Stimulated activated CD4-positive, alpha-beta T cell treated with anti-CD3 and anti-CD28 coated beads, Interleukin-12 subunit alpha, Interleukin-12 subunit beta, amount 100 ng/mL, for 48 hours (primary cell): ENCODE results near the gene BLOC1S1.

Source experiments
- DNase-seq, 3 donors: peaks; one replicate each; pipeline ENCODE4 v3.0.0-alpha.2; 2020; ENCODE audit warnings: low read depth in 2 of 3, low spot score in 1 of 3

BLOC1S1 gene

GRCh38 chr12:55726971-55727370 is 11.1 kb downstream of the BLOC1S1 start:
- DNase-seq, result no peak

- DNase-seq, result no peak
Measured at GRCh38 chr12:55727643-55728185, 11.9 kb downstream of the BLOC1S1 start.

DNA sequence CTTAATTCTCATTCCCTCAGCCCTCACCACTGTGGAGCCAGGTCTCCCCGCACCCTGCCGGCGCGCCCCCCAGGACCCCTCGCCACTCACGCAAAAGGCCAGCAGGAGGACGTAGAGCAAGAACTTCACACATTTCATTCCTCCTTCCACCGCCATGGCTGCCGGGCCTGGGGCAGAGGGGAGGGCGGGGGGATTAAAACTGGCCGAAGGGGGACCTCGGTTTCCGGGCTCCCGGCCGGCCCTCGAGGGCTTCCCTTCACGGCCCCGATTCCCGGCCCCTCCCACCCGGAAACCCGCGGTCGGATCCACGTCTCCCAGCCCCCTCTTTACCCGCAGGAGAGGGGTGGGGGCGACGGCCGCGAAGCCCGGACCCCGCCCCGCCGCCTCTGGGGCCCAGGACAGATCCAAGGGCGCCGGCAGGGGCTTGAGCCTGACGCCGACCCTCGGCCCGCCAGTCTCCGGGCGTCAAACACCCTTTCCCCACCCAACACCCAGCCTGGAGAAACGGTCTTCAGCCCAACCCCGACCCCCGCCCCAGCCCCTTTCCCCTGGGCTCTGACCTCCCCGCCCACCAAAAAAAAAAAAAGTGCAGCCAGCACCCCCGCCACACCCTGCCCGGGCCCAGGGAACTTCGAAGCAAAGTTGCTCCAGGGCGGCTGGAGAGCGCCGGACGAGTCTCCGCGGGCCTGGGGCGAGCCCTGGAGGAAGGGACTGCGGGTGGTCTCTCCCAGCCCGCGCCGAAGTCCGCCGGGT is 12.5 kb downstream of the BLOC1S1 start:
- DNase-seq, result no peak

DNA sequence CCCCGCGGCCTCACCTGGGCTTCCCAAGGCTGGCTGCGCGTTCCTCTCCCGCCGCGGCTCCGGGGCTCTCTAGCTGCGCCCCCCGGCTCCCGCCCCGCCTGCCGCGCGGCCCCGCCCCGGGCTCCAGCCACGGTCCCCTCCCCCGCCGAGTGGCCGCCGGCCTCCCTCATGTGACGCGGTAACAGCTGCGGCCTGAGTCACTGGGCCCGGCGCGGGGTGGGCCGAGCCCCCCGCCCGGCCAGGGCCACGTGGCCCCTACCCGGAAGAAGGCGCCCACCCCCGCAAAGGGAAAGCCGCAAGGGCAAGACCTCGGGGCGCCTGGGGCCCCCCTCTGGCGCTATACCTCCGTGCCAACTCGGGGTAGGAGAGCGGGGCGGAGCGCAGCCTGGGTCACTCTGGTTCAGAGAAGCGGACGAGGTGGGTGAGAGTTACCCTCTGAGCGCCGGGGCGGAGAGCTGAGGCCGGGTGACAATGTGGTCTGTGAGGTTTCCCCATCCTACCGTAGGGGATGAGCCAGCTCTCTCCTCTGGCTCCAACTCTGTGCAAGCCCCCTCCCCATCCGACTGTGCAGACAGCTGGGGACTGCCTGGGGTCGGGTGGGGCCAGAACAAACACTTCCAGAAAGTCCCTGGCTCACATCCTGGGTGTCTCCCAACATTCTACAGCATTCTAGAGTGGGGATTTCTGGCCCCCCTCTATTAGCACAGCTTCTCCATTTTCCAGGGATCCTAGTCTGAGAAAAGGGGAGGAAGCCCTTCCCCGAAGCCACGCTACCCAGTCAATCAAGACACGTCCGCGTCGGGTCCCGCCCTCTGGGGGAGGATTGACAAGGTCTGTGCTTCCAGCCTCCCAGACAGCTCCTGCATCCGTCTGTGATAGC is 13.3 kb downstream of the BLOC1S1 start, which contains the start of gene CD63:
CD63 (minus strand) TSS at position 71 of the 880 bp plus-strand sequence. CDS start 668 bp downstream, outside the sequence.
- DNase-seq, result peak in 2 of 3 donors; percentile 62 to 71

- no peak for DNase-seq
Measured at GRCh38 chr12:55729819-55730818, 14.3 kb downstream of the BLOC1S1 start.

DNA sequence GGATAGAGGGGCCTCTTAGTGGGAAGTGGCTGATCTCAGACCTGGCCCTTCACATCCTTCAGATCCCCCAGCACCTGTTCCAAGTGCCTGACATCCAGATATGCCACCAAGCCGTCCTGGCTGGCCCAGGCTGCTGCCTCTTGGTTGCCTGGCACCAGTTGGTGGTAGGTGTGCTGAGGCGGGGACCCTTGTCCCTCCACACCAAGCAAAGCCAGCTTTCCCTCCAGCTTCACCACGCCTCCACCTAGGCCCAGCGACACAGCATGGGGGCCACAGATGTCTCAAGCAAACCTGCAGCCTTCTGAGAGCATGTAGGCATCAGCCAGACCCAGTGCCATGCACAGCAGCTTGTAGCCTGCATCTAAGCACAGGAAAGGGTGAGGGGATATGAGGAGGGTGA is 16.4 kb downstream of the BLOC1S1 start:
- DNase-seq, result no peak

DNA sequence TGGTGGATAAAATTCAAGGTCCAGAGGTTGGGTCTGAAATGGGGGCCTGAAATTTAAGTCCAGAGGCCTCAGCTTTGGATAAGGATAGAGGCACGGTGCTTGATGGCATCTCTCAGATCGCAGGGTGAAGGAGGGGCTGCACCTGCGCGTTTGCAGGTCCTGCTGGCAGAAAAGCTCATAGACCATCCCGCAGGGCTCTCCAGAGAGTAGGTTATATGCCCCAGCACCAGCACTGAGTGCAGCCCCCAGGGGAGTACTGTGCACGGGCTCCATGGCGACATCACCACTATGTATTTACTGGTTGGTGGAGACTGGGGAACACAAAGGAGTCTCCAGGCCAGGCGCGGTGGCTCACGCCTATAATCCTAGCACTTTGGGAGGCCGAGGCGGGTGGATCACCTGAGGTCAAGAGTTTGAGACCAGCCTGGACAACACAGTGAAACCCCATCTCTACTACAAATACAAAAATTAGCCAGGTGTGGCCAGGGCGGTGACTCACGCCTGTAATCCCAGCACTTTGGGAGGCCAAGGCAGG is 17.2 kb downstream of the BLOC1S1 start:
- no peak for DNase-seq

DNA sequence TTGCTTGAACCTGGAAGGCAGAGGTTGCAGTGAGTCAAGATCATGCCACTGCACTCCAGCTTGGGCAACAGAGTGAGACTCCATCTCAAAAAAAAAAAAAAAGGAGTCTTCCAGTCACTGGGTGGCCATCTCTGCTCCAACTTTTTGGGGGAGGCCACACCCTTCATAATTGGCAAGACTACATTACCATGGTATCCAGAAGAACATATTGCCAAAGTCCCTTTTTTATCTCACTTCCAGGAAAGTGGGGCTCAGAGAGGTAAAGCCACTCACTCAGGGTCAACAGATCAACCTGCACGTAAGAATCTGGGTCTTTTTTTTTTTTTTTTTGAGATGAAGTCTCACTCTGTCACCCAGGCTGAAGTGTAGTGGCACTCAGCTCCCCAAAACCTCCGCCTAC is 18.0 kb downstream of the BLOC1S1 start:
- DNase-seq, result no peak

- no peak for DNase-seq
Measured at GRCh38 chr12:55734595-55734994, 18.7 kb downstream of the BLOC1S1 start.

GRCh38 chr12:55736076-55736475 is 20.2 kb downstream of the BLOC1S1 start:
- no peak for DNase-seq

GRCh38 chr12:55736780-55737580 is 21.1 kb downstream of the BLOC1S1 start:
- peak in 1 of 3 donors; percentile 62 for DNase-seq

DNA sequence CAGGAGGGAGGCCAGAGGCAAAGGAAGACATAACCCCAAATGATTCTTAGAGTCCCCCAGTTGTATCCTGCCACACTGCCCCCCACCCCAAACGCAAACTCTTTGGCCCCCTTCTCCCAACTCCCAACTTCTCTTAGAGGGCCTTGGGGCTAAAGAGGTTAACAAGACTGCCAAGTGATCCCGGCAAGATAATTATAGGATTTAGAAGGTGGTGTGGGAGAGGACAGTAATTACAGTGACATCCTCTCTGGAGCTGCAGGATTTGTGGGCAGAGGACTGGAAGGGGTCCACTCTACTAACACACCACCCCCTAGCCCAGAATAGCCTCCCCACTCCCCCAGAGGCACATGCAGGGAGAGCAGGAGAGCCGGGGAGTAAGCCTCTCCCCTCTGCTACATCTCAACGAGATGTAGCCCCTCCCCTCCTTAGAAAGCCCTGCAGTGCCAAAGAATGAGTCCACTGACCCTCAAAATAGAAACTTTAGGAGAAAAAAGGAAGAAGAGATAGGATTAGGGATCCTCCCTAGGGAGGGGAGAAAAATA is 21.8 kb downstream of the BLOC1S1 start:
- no peak for DNase-seq

DNA sequence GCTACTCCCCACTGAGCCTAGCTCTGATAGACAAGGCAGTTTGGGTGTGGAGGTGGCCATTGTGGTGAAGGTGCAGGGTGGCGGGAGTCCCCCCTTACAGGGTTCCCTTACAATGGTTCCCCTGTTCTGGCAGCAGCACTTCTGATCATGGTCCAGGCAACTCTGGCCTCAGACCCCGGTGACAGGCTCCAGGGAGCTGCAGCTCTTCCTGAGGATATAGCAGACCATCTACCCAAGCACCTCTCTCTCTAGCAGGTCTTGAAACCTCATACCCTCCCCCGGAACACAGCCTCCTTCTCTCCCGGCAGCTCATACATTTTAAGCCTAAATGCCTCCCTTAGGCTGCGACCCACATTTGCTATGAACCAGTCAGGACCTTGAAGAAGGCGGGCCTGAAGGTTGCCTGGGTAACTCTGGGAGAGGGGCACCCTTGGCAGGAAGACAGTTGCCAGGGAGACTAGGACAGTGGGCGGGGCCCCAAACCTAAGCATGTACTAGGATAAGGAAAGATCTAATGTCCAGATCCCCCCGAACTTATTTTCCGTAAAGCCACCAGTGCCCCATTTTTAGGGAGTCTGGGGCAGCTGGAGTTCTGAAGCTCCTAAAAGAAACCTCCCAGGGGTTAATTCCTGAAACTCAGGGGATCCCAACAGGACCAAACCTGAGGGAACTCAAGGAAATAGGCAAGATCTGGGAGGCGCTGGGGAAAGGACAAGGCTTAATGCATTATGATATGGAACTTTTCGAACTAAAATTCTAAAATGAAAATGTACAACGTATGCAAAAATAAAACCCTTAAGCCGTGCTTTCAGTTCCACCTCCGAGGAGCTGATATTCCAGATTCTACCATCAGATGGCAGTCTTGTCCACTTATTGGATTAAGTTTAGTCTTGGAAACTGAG is 22.5 kb downstream of the BLOC1S1 start:
- peak; percentile 69 to 99 (median 69) for DNase-seq

GRCh38 chr12:55739025-55739378 is 23.2 kb downstream of the BLOC1S1 start:
- no peak for DNase-seq

DNA sequence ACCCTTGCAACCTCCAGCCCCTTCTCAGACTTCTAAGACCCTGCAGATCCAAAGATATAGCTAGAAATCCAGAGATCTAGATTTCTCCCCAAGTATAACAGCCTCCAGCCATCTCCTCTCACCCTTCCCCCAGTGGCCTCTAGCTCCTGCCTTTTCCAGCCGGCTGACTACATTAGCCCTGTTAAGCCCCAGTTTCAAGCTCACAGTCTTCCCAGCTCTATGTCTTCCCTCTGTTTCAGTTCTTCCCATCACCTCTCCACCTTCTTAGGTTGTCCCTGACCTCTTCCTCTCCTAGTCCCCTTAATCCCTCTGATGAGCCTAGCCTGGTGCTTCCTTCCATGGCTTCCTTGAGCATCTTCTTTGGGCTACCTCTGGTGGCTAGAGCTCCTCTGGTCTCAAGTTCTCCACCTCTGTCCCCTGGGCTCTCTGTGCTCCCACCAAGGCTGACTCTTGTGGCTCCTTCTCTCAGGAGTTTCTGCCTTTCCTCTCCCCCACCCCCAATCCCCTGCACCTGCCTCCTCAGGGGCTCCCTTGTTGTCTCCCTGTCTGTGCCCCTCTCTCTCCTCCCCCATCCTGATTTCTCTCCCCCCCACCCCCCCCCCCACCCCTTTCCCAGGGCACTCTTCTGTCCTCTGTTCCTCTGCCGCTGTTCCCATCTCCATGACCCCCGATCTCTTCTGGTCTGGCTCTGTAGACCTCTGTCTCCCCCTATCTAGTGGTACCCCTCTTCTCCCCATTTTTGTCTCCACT is 26.3 kb downstream of the BLOC1S1 start:
- DNase-seq, result no peak

- peak; percentile 48 to 71 (median 54) for DNase-seq
Measured at GRCh38 chr12:55742719-55743405, 27.0 kb downstream of the BLOC1S1 start, which contains the start of gene GDF11. GDF11 (plus strand) TSS chr12:55743122; CDS start chr12:55743317, 195 bp downstream.
